Activated CD4-positive, alpha-beta T cell treated with anti-CD3 and anti-CD28 coated beads, Interleukin-2, Interleukin-6, amounts not matched to agents 100 ng/mL and 50 ng/mL, durations not matched to agents 16 hours and 8 hours (primary cell): ENCODE data around the gene TANC2.

Source experiments
- DNase-seq: peaks from one replicate; pipeline ENCODE4 v3.0.0-alpha.2; 2020

TANC2 gene

GRCh38 chr17:62965686-62966425 lies at the start of gene TANC2:
TANC2 (plus strand) TSS chr17:62966235; CDS start chr17:63009560, 43,325 bp downstream.
- peak; percentile 78 for DNase-seq

GRCh38 chr17:62916684-62917571 lies 49.1 kb upstream of the TANC2 start:
- DNase-seq, result no peak

GRCh38 chr17:62919388-62919787 lies 46.6 kb upstream of the TANC2 start:
- DNase-seq, result no peak

- no peak for DNase-seq
These were observed 45.7 kb upstream of the TANC2 start for GRCh38 chr17:62920300-62920699.

GRCh38 chr17:62921817-62922216 lies 44.2 kb upstream of the TANC2 start:
- DNase-seq, result no peak

- no peak for DNase-seq
These were observed 42.5 kb upstream of the TANC2 start for GRCh38 chr17:62923258-62924150.

GRCh38 chr17:62925267-62925836 lies 40.7 kb upstream of the TANC2 start:
- no peak for DNase-seq

GRCh38 chr17:62927083-62927482 lies 39.0 kb upstream of the TANC2 start:
- DNase-seq, result no peak

- no peak for DNase-seq
These were observed 36.7 kb upstream of the TANC2 start for GRCh38 chr17:62929320-62929719.

GRCh38 chr17:62931101-62931500 lies 34.9 kb upstream of the TANC2 start:
- no peak for DNase-seq

GRCh38 chr17:62933501-62934385 lies 32.3 kb upstream of the TANC2 start:
- no peak for DNase-seq

GRCh38 chr17:62935098-62935497 lies 30.9 kb upstream of the TANC2 start:
- no peak for DNase-seq

- DNase-seq, result no peak
These were observed 30.5 kb upstream of the TANC2 start for GRCh38 chr17:62935523-62935922.

GRCh38 chr17:62937606-62938005 lies 28.4 kb upstream of the TANC2 start:
- no peak for DNase-seq

GRCh38 chr17:62941358-62941991 lies 24.6 kb upstream of the TANC2 start:
- DNase-seq, result no peak

GRCh38 chr17:62948370-62948769 lies 17.7 kb upstream of the TANC2 start:
- no peak for DNase-seq

GRCh38 chr17:62949036-62949435 lies 17.0 kb upstream of the TANC2 start:
- no peak for DNase-seq

- DNase-seq, result no peak
These were observed 16.0 kb upstream of the TANC2 start for GRCh38 chr17:62950067-62950466.

- no peak for DNase-seq
These were observed 10.1 kb upstream of the TANC2 start for GRCh38 chr17:62955841-62956352.

- DNase-seq, result no peak
These were observed 2.7 kb upstream of the TANC2 start for GRCh38 chr17:62963296-62963695.

- DNase-seq, result no peak
These were observed 1.5 kb upstream of the TANC2 start for GRCh38 chr17:62964506-62964905.
